H9 (cell line): ENCODE data around the gene CAMTA1. TPM values are rescaled to one million over a fixed set of nuclear protein-coding genes. Genes with fewer than 3 reads are reported as not detected.

Experiments used
- DNase-seq: peaks from one replicate; pipeline ENCODE4 v3.0.0-alpha.2; 2017
- H2AFZ ChIP-seq: one replicate; pipeline ENCODE4 v1.6.1; 2013; ENCODE audit warnings: mild to moderate bottlenecking, low read length, control low read depth, moderate library complexity
- H2AK5ac ChIP-seq: 2 replicates; pipeline ENCODE4 v1.6.1; 2013; ENCODE audit warnings: low read length, control low read depth, mixed read lengths; ENCODE audit not compliant: insufficient read length
- H2BK120ac ChIP-seq: one replicate; pipeline ENCODE4 v1.6.1; 2013; ENCODE audit warnings: low read depth, mild to moderate bottlenecking, low read length, control low read depth, inconsistent platforms; ENCODE audit not compliant: poor library complexity, severe bottlenecking
- H2BK12ac ChIP-seq: 2 replicates; pipeline ENCODE4 v1.6.1; 2013; ENCODE audit warnings: low read length, control low read depth, mixed read lengths, low read depth; ENCODE audit not compliant: insufficient read length
- H2BK15ac ChIP-seq: 2 replicates; pipeline ENCODE4 v1.6.1; 2013; ENCODE audit warnings: low read depth, low read length, control low read depth
- H2BK20ac ChIP-seq: one replicate; pipeline ENCODE4 v1.6.1; 2013; ENCODE audit warnings: low read depth, mild to moderate bottlenecking, low read length, control low read depth, inconsistent platforms; ENCODE audit not compliant: poor library complexity, severe bottlenecking
- H2BK5ac ChIP-seq: 2 replicates; pipeline ENCODE4 v1.6.1; 2013; ENCODE audit warnings: low read length, control low read depth, mixed read lengths; ENCODE audit not compliant: insufficient read length
- H3K14ac ChIP-seq: 2 replicates; pipeline ENCODE4 v1.6.1; 2013; ENCODE audit warnings: low read length, control low read depth; ENCODE audit not compliant: insufficient read depth
- H3K18ac ChIP-seq: 2 replicates; pipeline ENCODE4 v1.6.1; 2013; ENCODE audit warnings: low read depth, mild to moderate bottlenecking, mixed read lengths, low read length, control low read depth; ENCODE audit not compliant: insufficient read length
- H3K23ac ChIP-seq: 2 replicates; pipeline ENCODE4 v1.6.1; 2013; ENCODE audit warnings: low read length, control low read depth, mixed read lengths, low read depth; ENCODE audit not compliant: insufficient read length
- H3K23me2 ChIP-seq: 2 replicates; pipeline ENCODE4 v1.6.1; 2013; ENCODE audit warnings: low read depth, mild to moderate bottlenecking, mixed read lengths, low read length, control low read depth; ENCODE audit not compliant: insufficient read length, poor library complexity, severe bottlenecking
- H3K27ac ChIP-seq: 2 replicates; pipeline ENCODE4 v1.5.1; 2013; ENCODE audit warnings: low read length, control low read depth, mixed read lengths, low read depth; ENCODE audit not compliant: insufficient read length
- H3K27me3 ChIP-seq: 2 replicates; pipeline ENCODE4 v1.6.1; 2013; ENCODE audit warnings: low read length, control low read depth, inconsistent platforms; ENCODE audit not compliant: insufficient read depth
- H3K4ac ChIP-seq: 2 replicates; pipeline ENCODE4 v1.6.1; 2013; ENCODE audit warnings: low read depth, mild to moderate bottlenecking, control low read depth, inconsistent platforms, low read length, moderate library complexity
- H3K4me1 ChIP-seq: 2 replicates; pipeline ENCODE4 v1.6.1; 2013; ENCODE audit warnings: low read length, control low read depth, inconsistent platforms; ENCODE audit not compliant: insufficient read depth
- H3K4me2 ChIP-seq: 2 replicates; pipeline ENCODE4 v1.6.1; 2013; ENCODE audit warnings: low read length, control low read depth, mixed read lengths; ENCODE audit not compliant: insufficient read length, insufficient read depth
- H3K56ac ChIP-seq: 2 replicates; pipeline ENCODE4 v1.6.1; 2013; ENCODE audit warnings: low read depth, mild to moderate bottlenecking, mixed read lengths, low read length, control low read depth; ENCODE audit not compliant: insufficient read length
- H3K79me1 ChIP-seq: 2 replicates; pipeline ENCODE4 v1.6.1; 2013; ENCODE audit warnings: low read depth, mild to moderate bottlenecking, moderate library complexity, low read length, control low read depth, inconsistent platforms; ENCODE audit not compliant: insufficient read depth, poor library complexity, severe bottlenecking
- H3K79me2 ChIP-seq: 2 replicates; pipeline ENCODE4 v1.6.1; 2013; ENCODE audit warnings: low read length, control low read depth, inconsistent platforms; ENCODE audit not compliant: insufficient read depth
- H3K9ac ChIP-seq: 2 replicates; pipeline ENCODE4 v1.6.1; 2013; ENCODE audit warnings: low read length, control low read depth, mixed read lengths; ENCODE audit not compliant: insufficient read length; ENCODE audit errors: extremely low read depth
- H3K9me3 ChIP-seq: one replicate; pipeline ENCODE4 v1.6.1; 2013; ENCODE audit warnings: low read depth, low read length, inconsistent platforms; ENCODE audit not compliant: control insufficient read depth
- H3T11ph ChIP-seq: one replicate; pipeline ENCODE4 v1.6.1; 2013; ENCODE audit warnings: mild to moderate bottlenecking, low read length, control low read depth, inconsistent platforms
- H4K20me1 ChIP-seq: one replicate; pipeline ENCODE4 v1.6.1; 2013; ENCODE audit not compliant: control insufficient read depth, insufficient read length, insufficient read depth
- H4K5ac ChIP-seq: 2 replicates; pipeline ENCODE4 v1.6.1; 2013; ENCODE audit warnings: low read depth, mild to moderate bottlenecking, mixed read lengths, low read length, control low read depth; ENCODE audit not compliant: insufficient read length
- H4K8ac ChIP-seq: replicated peaks from 2 replicates; pipeline ENCODE4 v1.6.1; 2013; ENCODE audit warnings: low read length, control low read depth, mixed read lengths, low read depth; ENCODE audit not compliant: insufficient read length
- H4K91ac ChIP-seq: 2 replicates; pipeline ENCODE4 v1.6.1; 2013; ENCODE audit warnings: low read depth, mild to moderate bottlenecking, moderate library complexity, mixed read lengths, low read length, control low read depth; ENCODE audit not compliant: insufficient read length
- H3K27ac Mint-ChIP-seq, 3 experiments: 2 replicates in 2 of 3; 3 replicates in 1 of 3; pipeline ENCODE4 v1.8.0; 2020 to 2021; ENCODE audit warnings: mixed read lengths in 3 of 3, mild to moderate bottlenecking in 1 of 3, moderate library complexity in 1 of 3
- H3K27me3 Mint-ChIP-seq: 2 replicates; pipeline ENCODE4 v1.8.0; 2021; ENCODE audit warnings: low read depth, mild to moderate bottlenecking, moderate library complexity, mixed read lengths
- H3K36me3 Mint-ChIP-seq, 3 experiments: 2 replicates in 2 of 3; 3 replicates in 1 of 3; pipeline ENCODE4 v1.8.0; 2020 to 2021; ENCODE audit warnings: low read depth in 3 of 3, mixed read lengths in 3 of 3; ENCODE audit not compliant: insufficient read depth in 1 of 3
- H3K4me1 Mint-ChIP-seq, 2 experiments: 2 replicates each; pipeline ENCODE4 v1.8.0; 2020; ENCODE audit warnings: mixed read lengths in 2 of 2
- H3K4me3 Mint-ChIP-seq, 2 experiments: 2 replicates in 1 of 2; 3 replicates in 1 of 2; pipeline ENCODE4 v1.8.0; 2020 to 2021; ENCODE audit warnings: mild to moderate bottlenecking in 2 of 2, mixed read lengths in 2 of 2, moderate library complexity in 1 of 2
- H3K9me3 Mint-ChIP-seq, 2 experiments: 2 replicates in 1 of 2; 3 replicates in 1 of 2; pipeline ENCODE4 v1.8.0; 2020; ENCODE audit warnings: mild to moderate bottlenecking in 2 of 2, mixed read lengths in 2 of 2, moderate library complexity in 1 of 2
- WGBS: extraction: QIAGEN DNeasy Blood & Tissue Kit; methylation state at CpG from one replicate; pipeline ENCODE4 v1.1.7; 2013; ENCODE audit warnings: missing lambda C conversion rate, low lambda C conversion rate, mixed read lengths; ENCODE audit not compliant: insufficient read length; ENCODE audit errors: extremely low coverage; 5-methylcytosine and 5-hydroxymethylcytosine counted together
- total RNA-seq: library from RNA; stranded (reverse); gene quantifications from 2 replicates; pipeline ENCODE4 v1.2.1, GENCODE V29; 2021
- TF ChIP-seq, protein P1 (sequence below): fragments of 200-600 bp; sonication (generic); conservative IDR thresholded peaks from 3 replicates; pipeline ENCODE4 v1.8.0; 2021; ENCODE audit warnings: antibody characterized with exemption, mild to moderate bottlenecking

The CAMTA1 gene
- total RNA-seq, 1 experiment from 2014 or later: 115 TPM

DNA sequence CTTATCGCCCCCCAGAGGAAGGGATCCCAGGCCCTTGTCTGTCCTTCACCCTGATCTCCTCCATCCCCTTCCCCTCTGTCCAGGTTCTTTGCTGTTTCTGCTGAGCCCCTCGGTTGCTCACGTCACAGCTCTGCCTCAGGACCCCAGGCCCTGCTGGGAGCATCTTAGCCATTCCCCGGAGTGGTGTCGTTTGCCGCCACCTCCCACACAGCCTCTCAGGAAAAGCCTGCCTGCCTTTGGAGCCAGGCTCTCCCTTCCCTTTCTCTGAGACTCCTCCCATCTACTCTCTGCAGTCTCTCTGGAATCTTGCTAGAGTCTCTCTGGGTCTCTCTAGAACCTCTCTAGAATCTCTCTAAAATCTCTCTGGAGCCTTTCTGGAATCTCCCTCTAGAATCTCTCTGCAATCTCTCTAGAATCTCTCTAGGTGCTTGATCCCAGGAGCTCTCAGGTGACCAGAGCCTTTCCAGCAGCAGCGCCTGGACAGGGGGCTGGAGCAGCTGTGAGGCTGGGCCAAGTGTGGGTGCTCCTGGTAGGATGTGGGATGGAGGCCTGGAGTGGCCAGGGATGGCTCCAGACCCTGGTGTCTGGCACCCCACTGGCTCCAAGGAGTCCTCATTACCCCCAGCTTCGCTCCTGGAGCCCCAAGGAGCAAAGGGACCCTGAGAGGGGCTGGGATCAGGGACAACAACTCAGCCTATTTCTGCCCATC is 702.7 kb downstream of the CAMTA1 start:
- Histone ChIP-seq H2BK15ac (no peak overlapping the region), H3T11ph (no peak overlapping the region), H2AFZ (no peak overlapping the region), H2BK20ac (no peak overlapping the region), H3K9ac (no peak overlapping the region), H3K4me1 (no peaks in the 10 kb centered on the region), H3K27me3 (no peaks in the 10 kb centered on the region), H3K14ac (no peak overlapping the region), H3K79me2 (no peaks in the 10 kb centered on the region), H2BK5ac (no peak overlapping the region), H2BK12ac (no peak overlapping the region), H2AK5ac (no peak overlapping the region), H3K56ac (no peak overlapping the region), H3K4me2 (no peak overlapping the region), H4K8ac (no peak overlapping the region), H3K79me1 (no peaks in the 10 kb centered on the region), H3K23me2 (no peaks in the 10 kb centered on the region), H3K4ac (no peak overlapping the region), H4K5ac (no peak overlapping the region), H4K91ac (no peak overlapping the region), H2BK120ac (no peak overlapping the region), H3K27ac (no peak overlapping the region), H4K20me1 (no peaks in the 10 kb centered on the region), H3K9me3 (no peaks in the 10 kb centered on the region), H3K18ac (no peak overlapping the region), H3K23ac (no peak overlapping the region)
- Mint-ChIP-seq H3K9me3 (peaks cover 3 to 5% of the 10 kb centered on the region in 2 experiments; a peak in 2 of 5 replicates), H3K4me1 (peaks cover 12 to 30% of the 10 kb centered on the region in 2 experiments), H3K27ac (no peak overlapping the region; a peak in 1 of 7 replicates), H3K4me3 (no peak overlapping the region), H3K36me3 (no peaks in the 10 kb centered on the region; a peak in 1 of 7 replicates), H3K27me3 (peaks cover 1% of the 10 kb centered on the region; the same call in 1 of the 2 replicates)
- TF ChIP-seq, protein P1, sequence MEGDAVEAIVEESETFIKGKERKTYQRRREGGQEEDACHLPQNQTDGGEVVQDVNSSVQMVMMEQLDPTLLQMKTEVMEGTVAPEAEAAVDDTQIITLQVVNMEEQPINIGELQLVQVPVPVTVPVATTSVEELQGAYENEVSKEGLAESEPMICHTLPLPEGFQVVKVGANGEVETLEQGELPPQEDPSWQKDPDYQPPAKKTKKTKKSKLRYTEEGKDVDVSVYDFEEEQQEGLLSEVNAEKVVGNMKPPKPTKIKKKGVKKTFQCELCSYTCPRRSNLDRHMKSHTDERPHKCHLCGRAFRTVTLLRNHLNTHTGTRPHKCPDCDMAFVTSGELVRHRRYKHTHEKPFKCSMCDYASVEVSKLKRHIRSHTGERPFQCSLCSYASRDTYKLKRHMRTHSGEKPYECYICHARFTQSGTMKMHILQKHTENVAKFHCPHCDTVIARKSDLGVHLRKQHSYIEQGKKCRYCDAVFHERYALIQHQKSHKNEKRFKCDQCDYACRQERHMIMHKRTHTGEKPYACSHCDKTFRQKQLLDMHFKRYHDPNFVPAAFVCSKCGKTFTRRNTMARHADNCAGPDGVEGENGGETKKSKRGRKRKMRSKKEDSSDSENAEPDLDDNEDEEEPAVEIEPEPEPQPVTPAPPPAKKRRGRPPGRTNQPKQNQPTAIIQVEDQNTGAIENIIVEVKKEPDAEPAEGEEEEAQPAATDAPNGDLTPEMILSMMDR: peak; percentile 22; the same call in 1 of the 3 replicates
- no CpG with 5 or more reads among the region's 8 CpGs for WGBS
- no peak for DNase-seq
